A673 (cell line): ENCODE results near the gene NMUR1. TPM values are rescaled to one million over a fixed set of nuclear protein-coding genes. Genes with fewer than 3 reads are reported as not detected.
A peak's percentile ranks its signal among the peaks of the same experiment; 100 is the strongest.

Experiments
- BruUV-seq: library from RNA; stranded (reverse); fragments of 400-500 nt; replicated peaks from 2 replicates; lab custom pipeline; 2021; lab: Mats Ljungman, UMichigan
- CTCF ChIA-PET: fragments of 300-600 bp; sonication (Branson Sonifier 250); formaldehyde crosslinking; loops from one replicate; lab custom pipeline; 2022; ENCODE audit warnings: antibody characterized with exemption; lab: Charles Lee
- POLR2A ChIA-PET: fragments of 300-600 bp; sonication (Branson Sonifier 250); formaldehyde crosslinking; loops from one replicate; lab custom pipeline; 2022; ENCODE audit warnings: antibody characterized with exemption; ENCODE audit not compliant: low non-redundant PET; lab: Charles Lee
- DNase-seq: peaks from one replicate; pipeline ENCODE4 v3.0.0-alpha.2; 2015; ENCODE audit warnings: low spot score
- H3K27ac ChIP-seq: fragments of 200-600 bp; sonication (generic); 2 replicates; pipeline ENCODE4 v1.5.1; 2016; ENCODE audit warnings: mixed run types, low read depth, mild to moderate bottlenecking, mixed read lengths, antibody characterized with exemption, low read length; ENCODE audit not compliant: poor library complexity, severe bottlenecking
- H3K27me3 ChIP-seq: fragments of 200-600 bp; sonication (generic); replicated peaks from 2 replicates; pipeline ENCODE4 v1.6.1; 2017; ENCODE audit warnings: mixed run types, low read depth, mild to moderate bottlenecking, mixed read lengths, antibody characterized with exemption, low read length; ENCODE audit not compliant: insufficient read depth, poor library complexity
- H3K36me3 ChIP-seq: fragments of 200-600 bp; sonication (generic); 2 replicates; pipeline ENCODE4 v1.6.1; 2016; ENCODE audit warnings: mixed run types, mild to moderate bottlenecking, mixed read lengths, antibody characterized with exemption, low read length; ENCODE audit not compliant: insufficient read depth, poor library complexity, severe bottlenecking
- H3K4me1 ChIP-seq: fragments of 200-600 bp; sonication (generic); 2 replicates; pipeline ENCODE4 v1.6.1; 2017; ENCODE audit warnings: mixed run types, mild to moderate bottlenecking, mixed read lengths, antibody characterized with exemption, low read length; ENCODE audit not compliant: insufficient read depth, poor library complexity, severe bottlenecking
- H3K4me3 ChIP-seq: fragments of 200-600 bp; sonication (generic); 2 replicates; pipeline ENCODE4 v1.5.1; 2016; ENCODE audit warnings: low read depth, mixed run types, mild to moderate bottlenecking, mixed read lengths, low read length; ENCODE audit not compliant: poor library complexity, severe bottlenecking
- H3K9me3 ChIP-seq: fragments of 200-600 bp; sonication (generic); 2 replicates; pipeline ENCODE4 v1.6.1; 2016; ENCODE audit warnings: mixed run types, low read depth, mild to moderate bottlenecking, mixed read lengths, antibody characterized with exemption, low read length; ENCODE audit not compliant: poor library complexity, severe bottlenecking
- CTCF ChIP-seq: fragments of 300-800, 200-600 bp; sonication (generic); conservative IDR thresholded peaks from 2 replicates; pipeline ENCODE4 v1.5.1; 2017; ENCODE audit warnings: low read depth, mild to moderate bottlenecking, antibody characterized with exemption, low read length, moderate library complexity, mixed read lengths
- EZH2 ChIP-seq: fragments of 200-600 bp; sonication (generic); IDR thresholded peaks from 2 replicates; pipeline ENCODE4 v1.6.1; 2017; ENCODE audit warnings: borderline replicate concordance, low read depth, mild to moderate bottlenecking, mixed read lengths, antibody characterized with exemption, low read length; ENCODE audit not compliant: poor library complexity, severe bottlenecking
- intact Hi-C: fragments of 100-400 bp; cut with micrococcal nuclease; formaldehyde crosslinking; loops from one replicate; pipeline ENCODE4 v1.10.0; 2022; ENCODE audit not compliant: unreplicated experiment
- total RNA-seq: library from RNA; stranded (reverse); gene quantifications from 2 replicates; pipeline ENCODE4 v1.2.3, GENCODE V29; 2021

The NMUR1 gene
- total RNA-seq, 1 experiment from 2014 or later, result not detected

DNA sequence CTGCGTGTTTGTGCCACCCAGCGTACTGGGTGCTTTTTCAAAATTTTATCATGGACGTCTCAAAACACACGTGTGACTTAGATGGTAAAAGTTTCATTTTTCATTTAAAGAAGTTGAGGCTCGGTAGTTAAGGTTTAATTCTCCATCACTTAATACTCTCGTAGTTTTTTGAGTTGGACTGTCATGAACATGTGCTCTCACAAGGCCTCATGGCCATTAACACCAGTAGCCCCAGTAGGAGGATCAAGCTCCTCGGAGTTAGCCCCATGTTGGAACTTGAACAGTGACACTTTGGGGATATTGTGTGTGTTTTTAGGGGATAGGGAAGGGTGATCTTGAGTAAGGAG is 15.3 kb downstream of the NMUR1 start:
- BruUV-seq, result no TSS peak
- intact Hi-C loops, result loop anchor here (2.0 kb wide), 2 partner anchors 48 to 86 kb away; no protein-coding TSS in a partner anchor
- TF ChIP-seq CTCF (no peak), EZH2 (no peak)
- H3K4me3 ChIP-seq, result peak overlapping the region; percentile 62
- no peaks in the 10 kb centered on the region for H3K36me3 ChIP-seq
- H3K27me3 ChIP-seq, result no peaks in the 10 kb centered on the region
- DNase-seq, result peak; percentile 20
- ChIA-PET POLR2A (no interaction called here), CTCF (no interaction called here)
- H3K27ac ChIP-seq, result peak overlapping the region; percentile 88
- H3K9me3 ChIP-seq, result no peaks in the 10 kb centered on the region
- H3K4me1 ChIP-seq, result peaks cover 13% of the 10 kb centered on the region

DNA sequence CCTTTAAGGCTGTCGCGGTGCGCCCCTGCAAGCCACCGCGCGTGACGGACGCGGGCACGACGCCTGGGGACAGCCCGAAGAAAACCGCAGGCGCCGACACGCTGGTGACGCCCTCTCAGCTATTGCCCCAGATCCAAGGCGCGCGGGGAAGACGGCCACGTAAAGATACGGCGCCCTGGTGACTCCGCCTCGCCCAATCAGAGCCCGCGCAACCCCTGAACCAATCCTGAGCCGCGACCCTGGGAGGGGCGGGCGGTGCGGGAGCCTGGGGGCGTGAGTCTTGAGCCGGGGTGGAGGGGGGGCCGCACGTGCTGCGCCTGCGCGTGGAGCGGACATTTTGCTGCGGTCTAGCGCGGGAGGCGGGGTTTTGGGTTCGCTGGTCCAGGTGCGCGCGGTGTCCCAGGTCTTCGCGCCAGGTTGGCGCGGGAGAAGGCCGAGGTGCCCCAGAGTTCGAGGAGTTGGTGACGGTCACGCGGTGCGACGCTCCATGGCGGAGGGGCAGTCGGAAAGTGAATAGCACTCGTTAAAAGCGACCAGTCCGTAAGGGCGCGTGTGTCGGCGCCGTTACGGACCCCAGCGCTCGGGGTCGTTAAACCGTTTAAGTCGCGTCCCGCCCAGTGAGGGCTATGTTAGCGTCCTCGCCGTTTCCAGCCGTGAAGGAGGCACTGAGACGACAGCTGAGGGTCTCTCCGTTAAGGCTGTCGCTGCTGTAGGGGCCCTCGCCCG is 15.9 kb downstream of the NMUR1 start:
- Histone ChIP-seq H3K27ac (peak overlapping the region; percentile 88), H3K36me3 (no peaks in the 10 kb centered on the region), H3K9me3 (no peaks in the 10 kb centered on the region), H3K4me1 (peaks cover 13% of the 10 kb centered on the region), H3K4me3 (peak overlapping the region; percentile 62), H3K27me3 (no peaks in the 10 kb centered on the region)
- intact Hi-C loops, result loop anchor here (2.0 kb wide), 2 partner anchors 48 to 86 kb away; no protein-coding TSS in a partner anchor
- BruUV-seq, result TSS peak; percentile 100
- peak; percentile 99 for DNase-seq
- CTCF ChIA-PET, result no interaction called here
- no peak for TF ChIP-seq EZH2
- POLR2A ChIA-PET, result interaction anchor here (0.6 to 1.0 kb wide), 2 partner anchors 17 to 50 kb away, joined by 4 to 7 read pairs; partner anchors contain the start of gene NCL

GRCh38 chr2:231513746-231514224 is 16.5 kb downstream of the NMUR1 start:
- Histone ChIP-seq H3K36me3 (no peaks in the 10 kb centered on the region), H3K4me1 (peaks cover 13% of the 10 kb centered on the region), H3K27ac (peak overlapping the region; percentile 88), H3K9me3 (no peaks in the 10 kb centered on the region), H3K4me3 (peak overlapping the region; percentile 62), H3K27me3 (no peaks in the 10 kb centered on the region)
- ChIA-PET CTCF (no interaction called here), POLR2A (interaction anchor here (0.6 to 1.0 kb wide), 2 partner anchors 18 to 50 kb away, joined by 4 to 7 read pairs; partner anchors contain the start of gene NCL)
- TF ChIP-seq EZH2 (no peak), CTCF (no peak)
- no peak for DNase-seq
- intact Hi-C loops, result loop anchor here (2.0 kb wide), 2 partner anchors 49 to 87 kb away; no protein-coding TSS in a partner anchor
- BruUV-seq, result TSS peak; percentile 94
